ENCODE measurements around the gene CELF2. TPM values are rescaled to one million over a fixed set of nuclear protein-coding genes. Genes with fewer than 3 reads are reported as not detected.

Gene CELF2
- total RNA-seq, 1 donor from 2014 or later = 110 TPM

DNA sequence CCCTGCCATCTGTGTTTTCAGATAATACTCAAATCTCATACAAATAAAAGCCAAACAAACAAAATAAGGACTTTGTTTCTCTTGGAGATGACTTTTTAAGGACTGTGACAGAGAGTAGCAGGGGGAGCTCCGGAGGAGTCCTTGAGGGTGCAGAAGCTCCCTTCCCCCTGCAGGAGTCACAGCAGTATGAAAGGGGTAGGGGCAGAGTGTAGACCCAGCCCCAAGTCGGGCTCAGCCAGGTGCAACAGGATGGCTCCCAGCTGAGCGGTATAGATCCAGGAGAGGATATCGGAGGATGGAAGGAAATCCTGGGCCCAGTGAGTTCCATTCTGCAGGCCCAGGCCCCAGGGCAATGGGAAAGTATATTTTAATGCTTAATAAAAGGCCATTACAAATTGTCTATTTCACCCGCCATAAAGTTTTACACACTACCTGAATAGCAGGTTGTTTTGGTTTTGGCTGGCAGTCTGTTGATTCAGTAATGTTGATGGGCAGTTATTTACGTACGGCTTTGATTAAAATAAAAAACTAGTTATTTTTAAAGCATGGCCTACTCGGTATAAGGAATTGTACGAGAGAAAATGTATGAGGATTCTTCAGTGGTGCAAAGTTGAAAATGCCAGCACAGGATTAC, 206.0 kb downstream of the CELF2 start:
- no peak for DNase-seq
- intact Hi-C loops (cut with DNase I) = no loop called here
- ATAC-seq = no peak
- TF ChIP-seq, protein P1, sequence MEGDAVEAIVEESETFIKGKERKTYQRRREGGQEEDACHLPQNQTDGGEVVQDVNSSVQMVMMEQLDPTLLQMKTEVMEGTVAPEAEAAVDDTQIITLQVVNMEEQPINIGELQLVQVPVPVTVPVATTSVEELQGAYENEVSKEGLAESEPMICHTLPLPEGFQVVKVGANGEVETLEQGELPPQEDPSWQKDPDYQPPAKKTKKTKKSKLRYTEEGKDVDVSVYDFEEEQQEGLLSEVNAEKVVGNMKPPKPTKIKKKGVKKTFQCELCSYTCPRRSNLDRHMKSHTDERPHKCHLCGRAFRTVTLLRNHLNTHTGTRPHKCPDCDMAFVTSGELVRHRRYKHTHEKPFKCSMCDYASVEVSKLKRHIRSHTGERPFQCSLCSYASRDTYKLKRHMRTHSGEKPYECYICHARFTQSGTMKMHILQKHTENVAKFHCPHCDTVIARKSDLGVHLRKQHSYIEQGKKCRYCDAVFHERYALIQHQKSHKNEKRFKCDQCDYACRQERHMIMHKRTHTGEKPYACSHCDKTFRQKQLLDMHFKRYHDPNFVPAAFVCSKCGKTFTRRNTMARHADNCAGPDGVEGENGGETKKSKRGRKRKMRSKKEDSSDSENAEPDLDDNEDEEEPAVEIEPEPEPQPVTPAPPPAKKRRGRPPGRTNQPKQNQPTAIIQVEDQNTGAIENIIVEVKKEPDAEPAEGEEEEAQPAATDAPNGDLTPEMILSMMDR (IDR thresholded peaks at IDR 0.05) = no peak
- H3K4me3 ChIP-seq = no peak overlapping the region
- peaks cover 9% of the 10 kb centered on the region for H3K4me1 ChIP-seq
- H3K9me3 ChIP-seq = no peaks in the 10 kb centered on the region
- H3K36me3 ChIP-seq = peaks cover 38% of the 10 kb centered on the region
- H3K27ac ChIP-seq = no peak overlapping the region
- H3K27me3 ChIP-seq = no peaks in the 10 kb centered on the region

DNA sequence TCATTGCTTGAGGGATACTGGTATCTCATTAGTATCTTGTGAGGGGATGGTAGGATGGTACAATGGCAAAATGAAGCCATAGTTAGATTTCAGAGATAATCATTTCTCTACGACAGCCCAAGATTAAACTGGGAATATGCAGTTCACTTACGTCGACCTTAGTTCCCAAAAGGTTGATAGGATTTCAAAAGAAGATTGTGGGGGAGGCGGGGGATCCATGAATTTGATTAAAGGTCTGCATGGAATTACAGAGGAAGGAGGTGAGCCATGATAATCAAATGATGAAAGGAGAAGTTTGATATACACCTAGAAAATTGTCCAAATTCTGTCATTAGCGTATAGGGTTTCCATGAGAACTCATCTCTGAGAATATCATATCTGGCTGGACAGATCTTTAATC, 206.6 kb downstream of the CELF2 start:
- Histone ChIP-seq H3K4me1 (peaks cover 9% of the 10 kb centered on the region), H3K27ac (no peak overlapping the region), H3K9me3 (no peaks in the 10 kb centered on the region), H3K36me3 (peaks cover 35% of the 10 kb centered on the region), H3K27me3 (no peaks in the 10 kb centered on the region), H3K4me3 (no peak overlapping the region)
- ATAC-seq (no peak), DNase-seq (no peak)
- intact Hi-C loops (cut with DNase I) = no loop called here
- TF ChIP-seq, protein P1 (IDR thresholded peaks at IDR 0.05) = no peak

DNA sequence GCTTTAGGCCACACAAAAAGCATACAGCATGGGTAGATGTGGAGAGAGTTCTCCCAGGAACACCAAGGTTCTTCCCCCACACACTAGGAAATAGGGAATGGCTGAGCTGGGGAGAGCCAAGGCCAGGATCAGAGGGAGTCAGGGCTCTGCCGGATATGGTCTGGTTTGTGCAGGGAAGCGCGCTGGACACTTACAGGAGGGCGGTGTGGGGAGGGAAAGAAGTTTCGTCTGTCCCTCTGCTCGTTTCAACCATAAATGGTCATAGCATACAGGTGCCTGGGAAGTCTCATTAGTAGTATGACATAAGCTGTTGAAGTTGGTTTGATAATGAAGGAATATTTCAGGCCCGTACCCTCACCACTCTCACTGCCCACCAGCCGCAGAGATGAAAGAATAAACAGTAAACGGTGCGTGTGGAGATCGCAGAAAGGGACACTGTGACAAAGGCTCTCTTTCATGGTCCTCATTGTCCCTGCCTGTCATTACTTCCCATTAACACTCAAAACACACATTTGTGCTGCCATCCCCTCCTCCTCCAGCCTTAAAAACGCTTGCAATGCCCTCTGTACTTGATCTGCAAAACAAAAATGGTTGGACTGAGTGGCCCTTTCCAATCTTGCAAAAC, 207.2 kb downstream of the CELF2 start:
- no peak overlapping the region for H3K4me3 ChIP-seq
- H3K4me1 ChIP-seq = peaks cover 9% of the 10 kb centered on the region
- intact Hi-C loops (cut with DNase I) = no loop called here
- no peak overlapping the region for H3K27ac ChIP-seq
- no peaks in the 10 kb centered on the region for H3K27me3 ChIP-seq
- ATAC-seq = no peak
- H3K36me3 ChIP-seq = peaks cover 30% of the 10 kb centered on the region
- no peak for DNase-seq
- H3K9me3 ChIP-seq = no peaks in the 10 kb centered on the region
- TF ChIP-seq, protein P1 (IDR thresholded peaks at IDR 0.05) = no peak

DNA sequence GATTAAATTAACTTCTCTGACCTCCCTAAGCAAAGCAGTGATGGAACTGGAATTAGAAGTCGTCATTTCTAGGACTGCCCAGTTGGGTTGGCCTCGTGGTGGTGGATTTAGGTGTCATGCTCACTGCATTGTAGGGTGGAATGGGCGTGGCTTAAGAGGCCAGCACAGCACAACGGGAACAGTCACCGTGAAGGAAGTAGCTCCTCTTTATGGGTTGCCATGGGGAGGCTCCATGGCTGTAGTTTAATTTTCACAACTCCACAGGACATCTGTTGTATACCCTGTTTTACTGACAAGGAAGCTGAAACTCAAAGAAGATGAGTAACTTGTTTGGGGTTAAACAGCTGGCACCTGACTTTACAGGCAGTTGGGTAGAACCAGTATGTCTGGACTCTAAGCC, 208.3 kb downstream of the CELF2 start:
- ATAC-seq = peak; percentile 89
- no peak for DNase-seq
- H3K9me3 ChIP-seq = no peaks in the 10 kb centered on the region
- H3K4me3 ChIP-seq = no peak overlapping the region
- TF ChIP-seq, protein P1 (IDR thresholded peaks at IDR 0.05) = no peak
- H3K27me3 ChIP-seq = no peaks in the 10 kb centered on the region
- peaks cover 9% of the 10 kb centered on the region for H3K4me1 ChIP-seq
- intact Hi-C loops (cut with DNase I) = no loop called here
- H3K36me3 ChIP-seq = peaks cover 26% of the 10 kb centered on the region
- H3K27ac ChIP-seq = no peak overlapping the region

DNA sequence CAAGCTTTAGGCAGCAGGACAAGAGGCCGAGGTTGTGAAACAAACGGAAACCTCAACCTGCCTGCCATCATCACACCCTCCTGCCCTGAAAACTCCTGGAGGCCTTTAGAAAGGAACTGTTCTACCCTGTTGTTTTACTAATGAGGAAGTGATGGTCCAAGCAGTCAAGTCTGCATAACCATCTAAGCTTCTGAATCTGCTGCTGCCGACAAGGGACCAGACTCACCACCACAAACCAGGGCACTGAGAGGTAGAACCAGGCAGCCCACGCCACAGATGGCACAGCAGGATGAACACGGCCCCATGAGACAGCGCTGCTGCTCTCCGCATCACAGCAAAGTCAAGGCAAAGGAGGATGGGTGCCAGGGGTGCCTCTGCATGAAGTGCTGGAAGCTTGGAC, 209.4 kb downstream of the CELF2 start:
- intact Hi-C loops (cut with DNase I) = no loop called here
- H3K9me3 ChIP-seq = no peaks in the 10 kb centered on the region
- H3K4me3 ChIP-seq = no peak overlapping the region
- H3K27me3 ChIP-seq = no peaks in the 10 kb centered on the region
- TF ChIP-seq, protein P1 (IDR thresholded peaks at IDR 0.05) = no peak
- DNase-seq (no peak), ATAC-seq (no peak)
- no peak overlapping the region for H3K27ac ChIP-seq
- H3K36me3 ChIP-seq = peaks cover 24% of the 10 kb centered on the region
- H3K4me1 ChIP-seq = peaks cover 9% of the 10 kb centered on the region
